CD4-positive, CD25-positive, alpha-beta regulatory T cell (primary cell): ENCODE measurements around the gene LRRFIP1. TPM values are rescaled to one million over a fixed set of nuclear protein-coding genes. Genes with fewer than 3 reads are reported as not detected.

Source experiments
- polyA plus RNA-seq, 4 donors: library from polyadenylated mRNA; unstranded; fragments of 300-500 nt; fragmentation: Illumina TruSeq; gene quantifications; one replicate each; pipeline ENCODE4 v1.2.3, GENCODE V29; 2021
- total RNA-seq: library from RNA; stranded (reverse); gene quantifications from one replicate; pipeline ENCODE4 v1.2.3, GENCODE V29; 2022

The LRRFIP1 gene
- total and polyA plus RNA-seq, 5 donors from 2014 or later: 69.4 to 183 (median 80.3) TPM

Other genes starting within 250 kb of the LRRFIP1 start
- gene COL6A3, start 213.4 kb upstream of the LRRFIP1 start, total RNA-seq: 3.4 TPM
- 1 to 10 TPM in 1 of 4 donors, under 1 TPM in 3; 0.18 to 1.5 (median 0.69) TPM for gene COL6A3, start 213.4 kb upstream of the LRRFIP1 start, polyA plus RNA-seq
- 0.47 TPM for gene MLPH, start 140.3 kb upstream of the LRRFIP1 start, total RNA-seq
- not detected for gene MLPH, start 140.3 kb upstream of the LRRFIP1 start, polyA plus RNA-seq
- gene PRLH, start 61.0 kb upstream of the LRRFIP1 start, total RNA-seq: not detected
- gene PRLH, start 61.0 kb upstream of the LRRFIP1 start, polyA plus RNA-seq: not detected
- gene RAB17, start 36.9 kb upstream of the LRRFIP1 start, total RNA-seq: not detected
- gene RAB17, start 36.9 kb upstream of the LRRFIP1 start, polyA plus RNA-seq: not detected
- 4.5 TPM for gene RBM44, start 171.2 kb downstream of the LRRFIP1 start, total RNA-seq
- gene RBM44, start 171.2 kb downstream of the LRRFIP1 start, polyA plus RNA-seq: under 1 TPM in 2 of 4 donors, not detected in 2; 0.21 to 0.28 TPM
- not detected for gene RAMP1, start 232.0 kb downstream of the LRRFIP1 start, total RNA-seq
- gene RAMP1, start 232.0 kb downstream of the LRRFIP1 start, polyA plus RNA-seq: under 1 TPM in 1 of 4 donors, not detected in 3; 0.22 TPM